T-helper 1 cell treated with Interleukin-12 subunit alpha and Interleukin-12 subunit beta and Interleukin-4 antibody, amounts not matched to agents 30 μg/mL and 1 μg/mL, for 36 hours (primary cell): Measurements from ENCODE around the gene CCDC91.
"Not testable (repeated sequence)": the region's sequence is repeated elsewhere in the genome, so short reads cannot be mapped to it uniquely, and the experiment has no call there.

Source experiments
- H3K27ac Mint-ChIP-seq: one replicate; pipeline ENCODE4 v1.8.0; 2021; ENCODE audit warnings: mild to moderate bottlenecking, mixed read lengths
- H3K27me3 Mint-ChIP-seq: one replicate; pipeline ENCODE4 v1.8.0; 2021; ENCODE audit warnings: low read depth, mixed read lengths
- H3K36me3 Mint-ChIP-seq: one replicate; pipeline ENCODE4 v1.8.0; 2021; ENCODE audit warnings: low read depth, mixed read lengths
- H3K4me1 Mint-ChIP-seq: one replicate; pipeline ENCODE4 v1.8.0; 2021; ENCODE audit warnings: low read depth, mixed read lengths
- H3K4me3 Mint-ChIP-seq: one replicate; pipeline ENCODE4 v1.8.0; 2021; ENCODE audit warnings: mild to moderate bottlenecking, moderate library complexity, mixed read lengths
- H3K9me3 Mint-ChIP-seq: one replicate; pipeline ENCODE4 v1.8.0; 2021; ENCODE audit warnings: mixed read lengths

The CCDC91 gene

GRCh38 chr12:28360253-28360652 is 170.0 kb downstream of the CCDC91 start:
- Mint-ChIP-seq H3K4me3 (no peak overlapping the region), H3K27ac (no peak overlapping the region), H3K36me3 (no peaks in the 10 kb centered on the region), H3K27me3 (no peaks in the 10 kb centered on the region), H3K4me1 (no peaks in the 10 kb centered on the region), H3K9me3 (no peaks in the 10 kb centered on the region)

GRCh38 chr12:28367326-28367725 is 177.1 kb downstream of the CCDC91 start:
- Mint-ChIP-seq H3K36me3 (peaks cover 29% of the 10 kb centered on the region), H3K27me3 (no peaks in the 10 kb centered on the region), H3K4me1 (no peaks in the 10 kb centered on the region), H3K4me3 (no peak overlapping the region), H3K27ac (no peak overlapping the region), H3K9me3 (peaks cover 50% of the 10 kb centered on the region)

GRCh38 chr12:28367993-28368392 is 177.7 kb downstream of the CCDC91 start:
- H3K4me1 Mint-ChIP-seq = no peaks in the 10 kb centered on the region
- H3K4me3 Mint-ChIP-seq = no peak overlapping the region
- no peak overlapping the region for H3K27ac Mint-ChIP-seq
- H3K9me3 Mint-ChIP-seq = peaks cover 57% of the 10 kb centered on the region
- H3K36me3 Mint-ChIP-seq = peaks cover 29% of the 10 kb centered on the region
- no peaks in the 10 kb centered on the region for H3K27me3 Mint-ChIP-seq

- Mint-ChIP-seq H3K27ac (no peak overlapping the region), H3K4me1 (no peaks in the 10 kb centered on the region), H3K36me3 (peaks cover 29% of the 10 kb centered on the region), H3K27me3 (no peaks in the 10 kb centered on the region), H3K4me3 (no peak overlapping the region), H3K9me3 (peaks cover 65% of the 10 kb centered on the region)
These were observed 179.2 kb downstream of the CCDC91 start for GRCh38 chr12:28369483-28369882.

- H3K36me3 Mint-ChIP-seq = peaks cover 15% of the 10 kb centered on the region
- H3K9me3 Mint-ChIP-seq = peaks cover 38% of the 10 kb centered on the region
- H3K4me1 Mint-ChIP-seq = no peaks in the 10 kb centered on the region
- H3K27me3 Mint-ChIP-seq = no peaks in the 10 kb centered on the region
- H3K27ac Mint-ChIP-seq = no peak overlapping the region
- no peak overlapping the region for H3K4me3 Mint-ChIP-seq
These were observed 184.3 kb downstream of the CCDC91 start for GRCh38 chr12:28374556-28374955.

GRCh38 chr12:28378736-28379135 is 188.5 kb downstream of the CCDC91 start:
- Mint-ChIP-seq H3K36me3 (peaks cover 2% of the 10 kb centered on the region), H3K4me1 (no peaks in the 10 kb centered on the region), H3K4me3 (no peak overlapping the region), H3K27ac (no peak overlapping the region), H3K27me3 (no peaks in the 10 kb centered on the region), H3K9me3 (peaks cover 9% of the 10 kb centered on the region)

- not testable (repeated sequence) for H3K27ac Mint-ChIP-seq, H3K36me3 Mint-ChIP-seq, H3K4me1 Mint-ChIP-seq, H3K9me3 Mint-ChIP-seq, H3K4me3 Mint-ChIP-seq, H3K27me3 Mint-ChIP-seq
These were observed 189.5 kb downstream of the CCDC91 start for GRCh38 chr12:28379779-28380178.

- Mint-ChIP-seq H3K36me3 (peaks cover 2% of the 10 kb centered on the region), H3K4me3 (no peak overlapping the region), H3K27ac (no peak overlapping the region), H3K4me1 (no peaks in the 10 kb centered on the region), H3K27me3 (no peaks in the 10 kb centered on the region), H3K9me3 (peaks cover 11% of the 10 kb centered on the region)
These were observed 193.1 kb downstream of the CCDC91 start for GRCh38 chr12:28383368-28383767.

- no peak overlapping the region for H3K27ac Mint-ChIP-seq
- H3K4me3 Mint-ChIP-seq = no peak overlapping the region
- no peaks in the 10 kb centered on the region for H3K36me3 Mint-ChIP-seq
- peaks cover 5% of the 10 kb centered on the region for H3K9me3 Mint-ChIP-seq
- H3K27me3 Mint-ChIP-seq = no peaks in the 10 kb centered on the region
- H3K4me1 Mint-ChIP-seq = no peaks in the 10 kb centered on the region
These were observed 198.6 kb downstream of the CCDC91 start for GRCh38 chr12:28388879-28389278.

- Mint-ChIP-seq H3K4me3 (no peak overlapping the region), H3K36me3 (no peaks in the 10 kb centered on the region), H3K9me3 (peaks cover 5% of the 10 kb centered on the region), H3K27ac (no peak overlapping the region), H3K27me3 (no peaks in the 10 kb centered on the region), H3K4me1 (no peaks in the 10 kb centered on the region)
These were observed 199.9 kb downstream of the CCDC91 start for GRCh38 chr12:28390206-28390605.

GRCh38 chr12:28390761-28391385 is 200.6 kb downstream of the CCDC91 start:
- H3K27ac Mint-ChIP-seq = no peak overlapping the region
- H3K4me1 Mint-ChIP-seq = no peaks in the 10 kb centered on the region
- no peak overlapping the region for H3K4me3 Mint-ChIP-seq
- peaks cover 5% of the 10 kb centered on the region for H3K9me3 Mint-ChIP-seq
- no peaks in the 10 kb centered on the region for H3K27me3 Mint-ChIP-seq
- peaks cover 2% of the 10 kb centered on the region for H3K36me3 Mint-ChIP-seq

- Mint-ChIP-seq H3K27ac (no peak overlapping the region), H3K4me3 (no peak overlapping the region), H3K9me3 (peaks cover 10% of the 10 kb centered on the region), H3K27me3 (no peaks in the 10 kb centered on the region), H3K4me1 (no peaks in the 10 kb centered on the region), H3K36me3 (peaks cover 4% of the 10 kb centered on the region)
These were observed 219.6 kb downstream of the CCDC91 start for GRCh38 chr12:28409892-28410291.

- Mint-ChIP-seq H3K9me3 (peaks cover 4% of the 10 kb centered on the region), H3K4me1 (no peaks in the 10 kb centered on the region), H3K36me3 (peaks cover 4% of the 10 kb centered on the region), H3K27ac (no peak overlapping the region), H3K4me3 (no peak overlapping the region), H3K27me3 (no peaks in the 10 kb centered on the region)
These were observed 223.3 kb downstream of the CCDC91 start for GRCh38 chr12:28413460-28414109.

- Mint-ChIP-seq H3K27me3 (no peaks in the 10 kb centered on the region), H3K27ac (no peak overlapping the region), H3K4me1 (no peaks in the 10 kb centered on the region), H3K9me3 (peaks cover 4% of the 10 kb centered on the region), H3K4me3 (no peak overlapping the region), H3K36me3 (peaks cover 4% of the 10 kb centered on the region)
These were observed 225.5 kb downstream of the CCDC91 start for GRCh38 chr12:28415755-28416154.

GRCh38 chr12:28421374-28421773 is 231.1 kb downstream of the CCDC91 start:
- no peak overlapping the region for H3K4me3 Mint-ChIP-seq
- no peaks in the 10 kb centered on the region for H3K9me3 Mint-ChIP-seq
- H3K4me1 Mint-ChIP-seq = no peaks in the 10 kb centered on the region
- no peak overlapping the region for H3K27ac Mint-ChIP-seq
- no peaks in the 10 kb centered on the region for H3K27me3 Mint-ChIP-seq
- no peaks in the 10 kb centered on the region for H3K36me3 Mint-ChIP-seq
